Mesothelial cell of epicardium (in vitro differentiated cells): ENCODE results near the gene CALML3. TPM values are rescaled to one million over a fixed set of nuclear protein-coding genes. Genes with fewer than 3 reads are reported as not detected.
A peak's percentile ranks its signal among the peaks of the same experiment; 100 is the strongest.

Experiments
- DNase-seq, 2 experiments: peaks; one replicate each; pipeline ENCODE4 v3.0.0; 2021; ENCODE audit warnings: low spot score in 2 of 2; ENCODE audit not compliant: unreplicated experiment in 2 of 2
- H3K27ac Mint-ChIP-seq: 2 replicates; pipeline ENCODE4 v1.8.0; 2021; ENCODE audit warnings: mixed read lengths
- H3K27me3 Mint-ChIP-seq: 2 replicates; pipeline ENCODE4 v1.8.0; 2021; ENCODE audit warnings: low read depth, mixed read lengths
- H3K36me3 Mint-ChIP-seq: 2 replicates; pipeline ENCODE4 v1.8.0; 2021; ENCODE audit warnings: mixed read lengths
- H3K4me1 Mint-ChIP-seq: 2 replicates; pipeline ENCODE4 v1.8.0; 2021; ENCODE audit warnings: mixed read lengths
- H3K4me3 Mint-ChIP-seq: 2 replicates; pipeline ENCODE4 v1.8.0; 2021; ENCODE audit warnings: mild to moderate bottlenecking, moderate library complexity, mixed read lengths
- H3K9me3 Mint-ChIP-seq: 2 replicates; pipeline ENCODE4 v1.8.0; 2021; ENCODE audit warnings: mixed read lengths
- CTCF ChIP-seq: fragments of 200-600 bp; sonication (generic); IDR thresholded peaks from one replicate; pipeline ENCODE4 v1.5.0; 2021; ENCODE audit warnings: antibody characterized with exemption; ENCODE audit not compliant: unreplicated experiment
- total RNA-seq: library from RNA; stranded (reverse); gene quantifications from 3 replicates; pipeline ENCODE4 v1.2.1, GENCODE V29; 2021

The CALML3 gene
- total RNA-seq, 1 donor from 2014 or later, result 0.07 TPM

GRCh38 chr10:5575482-5576153, 50.9 kb downstream of the CALML3 start:
- Mint-ChIP-seq H3K27me3 (no peaks in the 10 kb centered on the region), H3K27ac (peak overlapping the region; percentile 57), H3K4me3 (no peak overlapping the region), H3K9me3 (peaks cover 7% of the 10 kb centered on the region), H3K4me1 (peaks cover 31% of the 10 kb centered on the region), H3K36me3 (peaks cover 2% of the 10 kb centered on the region)
- no peak for TF ChIP-seq CTCF
- DNase-seq, result no peak

- H3K4me3 Mint-ChIP-seq, result no peak overlapping the region
- peaks cover 10% of the 10 kb centered on the region for H3K9me3 Mint-ChIP-seq
- no peak for DNase-seq
- H3K4me1 Mint-ChIP-seq, result peaks cover 31% of the 10 kb centered on the region
- H3K36me3 Mint-ChIP-seq, result peaks cover 2% of the 10 kb centered on the region
- no peaks in the 10 kb centered on the region for H3K27me3 Mint-ChIP-seq
- H3K27ac Mint-ChIP-seq, result peak overlapping the region; percentile 60
- TF ChIP-seq CTCF, result no peak
These were observed 51.5 kb downstream of the CALML3 start for GRCh38 chr10:5576154-5576748.

Other genes starting within 250 kb of the CALML3 start
- not detected in 3 replicates for gene UCN3, start 160.0 kb upstream of the CALML3 start, total RNA-seq
- 0.11 to 0.22 TPM in 2 of 3 replicates, not detected in the other for gene TUBAL3, start 120.1 kb upstream of the CALML3 start, total RNA-seq
- 201 to 205 TPM (median 205 TPM) in 3 replicates for gene NET1, start 112.4 kb upstream of the CALML3 start, total RNA-seq
- gene CALML5, start 25.4 kb upstream of the CALML3 start, total RNA-seq, result 0.42 TPM in 1 of 3 replicates, not detected in the others
- gene ASB13, start 141.6 kb downstream of the CALML3 start, total RNA-seq, result 26.3 to 28.5 TPM (median 28.0 TPM) in 3 replicates
- gene TASOR2, start 159.9 kb downstream of the CALML3 start, total RNA-seq, result 75.2 to 90.1 TPM (median 80.3 TPM) in 3 replicates